Measurements from ENCODE around the gene SRGAP3.

The SRGAP3 gene

GRCh38 chr3:9020426-9020825, 229.0 kb downstream of the SRGAP3 start:
- Histone ChIP-seq H3K4me1 (ENCODE audit: control insufficient read depth, insufficient read depth, low read length) (peaks cover 21% of the 10 kb centered on the region), H3K27me3 (ENCODE audit: control insufficient read depth, insufficient read depth, low read length) (no peaks in the 10 kb centered on the region), H3K4me3 (ENCODE audit: low read length) (no peak overlapping the region), H3K9me3 (ENCODE audit: control insufficient read depth, low read length) (no peaks in the 10 kb centered on the region), H3K36me3 (ENCODE audit: control insufficient read depth, insufficient read depth, low read length) (no peaks in the 10 kb centered on the region), H3K9ac (ENCODE audit: low read length) (no peak overlapping the region)

- Histone ChIP-seq H3K9me3 (ENCODE audit: control insufficient read depth, low read length) (no peaks in the 10 kb centered on the region), H3K36me3 (ENCODE audit: control insufficient read depth, insufficient read depth, low read length) (no peaks in the 10 kb centered on the region), H3K27me3 (ENCODE audit: control insufficient read depth, insufficient read depth, low read length) (no peaks in the 10 kb centered on the region), H3K9ac (ENCODE audit: low read length) (no peak overlapping the region), H3K4me1 (ENCODE audit: control insufficient read depth, insufficient read depth, low read length) (peaks cover 21% of the 10 kb centered on the region), H3K4me3 (ENCODE audit: low read length) (no peak overlapping the region)
These were observed 230.0 kb downstream of the SRGAP3 start for GRCh38 chr3:9019259-9019961.

- Histone ChIP-seq H3K9ac (ENCODE audit: low read length) (no peak overlapping the region), H3K27me3 (ENCODE audit: control insufficient read depth, insufficient read depth, low read length) (no peaks in the 10 kb centered on the region), H3K36me3 (ENCODE audit: control insufficient read depth, insufficient read depth, low read length) (no peaks in the 10 kb centered on the region), H3K9me3 (ENCODE audit: control insufficient read depth, low read length) (no peaks in the 10 kb centered on the region), H3K4me3 (ENCODE audit: low read length) (no peak overlapping the region), H3K4me1 (ENCODE audit: control insufficient read depth, insufficient read depth, low read length) (peaks cover 13% of the 10 kb centered on the region)
These were observed 234.2 kb downstream of the SRGAP3 start for GRCh38 chr3:9015250-9015649.

GRCh38 chr3:9013782-9014563, 235.5 kb downstream of the SRGAP3 start:
- no peaks in the 10 kb centered on the region for H3K9me3 ChIP-seq (ENCODE audit: control insufficient read depth, low read length)
- H3K27me3 ChIP-seq (ENCODE audit: control insufficient read depth, insufficient read depth, low read length) = no peaks in the 10 kb centered on the region
- H3K9ac ChIP-seq (ENCODE audit: low read length) = no peak overlapping the region
- no peaks in the 10 kb centered on the region for H3K36me3 ChIP-seq (ENCODE audit: control insufficient read depth, insufficient read depth, low read length)
- H3K4me3 ChIP-seq (ENCODE audit: low read length) = no peak overlapping the region
- H3K4me1 ChIP-seq (ENCODE audit: control insufficient read depth, insufficient read depth, low read length) = peaks cover under 1% of the 10 kb centered on the region

- H3K4me1 ChIP-seq (ENCODE audit: control insufficient read depth, insufficient read depth, low read length) = no peaks in the 10 kb centered on the region
- no peak overlapping the region for H3K4me3 ChIP-seq (ENCODE audit: low read length)
- H3K9me3 ChIP-seq (ENCODE audit: control insufficient read depth, low read length) = no peaks in the 10 kb centered on the region
- no peaks in the 10 kb centered on the region for H3K27me3 ChIP-seq (ENCODE audit: control insufficient read depth, insufficient read depth, low read length)
- H3K36me3 ChIP-seq (ENCODE audit: control insufficient read depth, insufficient read depth, low read length) = no peaks in the 10 kb centered on the region
- no peak overlapping the region for H3K9ac ChIP-seq (ENCODE audit: low read length)
These were observed 236.9 kb downstream of the SRGAP3 start for GRCh38 chr3:9012521-9012920.

GRCh38 chr3:9009976-9010545, 239.4 kb downstream of the SRGAP3 start:
- H3K36me3 ChIP-seq (ENCODE audit: control insufficient read depth, insufficient read depth, low read length) = no peaks in the 10 kb centered on the region
- H3K4me3 ChIP-seq (ENCODE audit: low read length) = no peak overlapping the region
- no peaks in the 10 kb centered on the region for H3K4me1 ChIP-seq (ENCODE audit: control insufficient read depth, insufficient read depth, low read length)

GRCh38 chr3:9008550-9009255, 240.7 kb downstream of the SRGAP3 start:
- Histone ChIP-seq H3K27me3 (ENCODE audit: control insufficient read depth, insufficient read depth, low read length) (no peaks in the 10 kb centered on the region), H3K36me3 (ENCODE audit: control insufficient read depth, insufficient read depth, low read length) (no peaks in the 10 kb centered on the region), H3K9ac (ENCODE audit: low read length) (no peak overlapping the region), H3K9me3 (ENCODE audit: control insufficient read depth, low read length) (no peaks in the 10 kb centered on the region), H3K4me3 (ENCODE audit: low read length) (no peak overlapping the region), H3K4me1 (ENCODE audit: control insufficient read depth, insufficient read depth, low read length) (no peaks in the 10 kb centered on the region)

More at GRCh38 chr3:9009976-9010545, 239.4 kb downstream of the SRGAP3 start:
- Histone ChIP-seq H3K9ac (ENCODE audit: low read length) (no peak overlapping the region), H3K9me3 (ENCODE audit: control insufficient read depth, low read length) (no peaks in the 10 kb centered on the region), H3K27me3 (ENCODE audit: control insufficient read depth, insufficient read depth, low read length) (no peaks in the 10 kb centered on the region)

GRCh38 chr3:9007928-9008327, 241.5 kb downstream of the SRGAP3 start:
- no peaks in the 10 kb centered on the region for H3K9me3 ChIP-seq (ENCODE audit: control insufficient read depth, low read length)
- no peaks in the 10 kb centered on the region for H3K27me3 ChIP-seq (ENCODE audit: control insufficient read depth, insufficient read depth, low read length)
- no peak overlapping the region for H3K4me3 ChIP-seq (ENCODE audit: low read length)
- no peaks in the 10 kb centered on the region for H3K4me1 ChIP-seq (ENCODE audit: control insufficient read depth, insufficient read depth, low read length)
- no peaks in the 10 kb centered on the region for H3K36me3 ChIP-seq (ENCODE audit: control insufficient read depth, insufficient read depth, low read length)
- no peak overlapping the region for H3K9ac ChIP-seq (ENCODE audit: low read length)

GRCh38 chr3:9007213-9007612, 242.2 kb downstream of the SRGAP3 start:
- no peaks in the 10 kb centered on the region for H3K4me1 ChIP-seq (ENCODE audit: control insufficient read depth, insufficient read depth, low read length)
- H3K9me3 ChIP-seq (ENCODE audit: control insufficient read depth, low read length) = no peaks in the 10 kb centered on the region
- H3K9ac ChIP-seq (ENCODE audit: low read length) = no peak overlapping the region
- H3K27me3 ChIP-seq (ENCODE audit: control insufficient read depth, insufficient read depth, low read length) = no peaks in the 10 kb centered on the region
- no peak overlapping the region for H3K4me3 ChIP-seq (ENCODE audit: low read length)
- H3K36me3 ChIP-seq (ENCODE audit: control insufficient read depth, insufficient read depth, low read length) = no peaks in the 10 kb centered on the region

GRCh38 chr3:9000041-9000440, 249.4 kb downstream of the SRGAP3 start:
- no peaks in the 10 kb centered on the region for H3K27me3 ChIP-seq (ENCODE audit: control insufficient read depth, insufficient read depth, low read length)
- no peaks in the 10 kb centered on the region for H3K36me3 ChIP-seq (ENCODE audit: control insufficient read depth, insufficient read depth, low read length)
- no peaks in the 10 kb centered on the region for H3K9me3 ChIP-seq (ENCODE audit: control insufficient read depth, low read length)
- no peak overlapping the region for H3K9ac ChIP-seq (ENCODE audit: low read length)
- H3K4me3 ChIP-seq (ENCODE audit: low read length) = no peak overlapping the region
- no peaks in the 10 kb centered on the region for H3K4me1 ChIP-seq (ENCODE audit: control insufficient read depth, insufficient read depth, low read length)

GRCh38 chr3:8997151-8997550, 252.3 kb downstream of the SRGAP3 start:
- Histone ChIP-seq H3K4me1 (ENCODE audit: control insufficient read depth, insufficient read depth, low read length) (no peaks in the 10 kb centered on the region), H3K27me3 (ENCODE audit: control insufficient read depth, insufficient read depth, low read length) (no peaks in the 10 kb centered on the region), H3K9me3 (ENCODE audit: control insufficient read depth, low read length) (no peaks in the 10 kb centered on the region), H3K4me3 (ENCODE audit: low read length) (no peak overlapping the region), H3K9ac (ENCODE audit: low read length) (no peak overlapping the region), H3K36me3 (ENCODE audit: control insufficient read depth, insufficient read depth, low read length) (no peaks in the 10 kb centered on the region)

- no peak overlapping the region for H3K9ac ChIP-seq (ENCODE audit: low read length)
- no peak overlapping the region for H3K4me3 ChIP-seq (ENCODE audit: low read length)
- H3K4me1 ChIP-seq (ENCODE audit: control insufficient read depth, insufficient read depth, low read length) = no peaks in the 10 kb centered on the region
- no peaks in the 10 kb centered on the region for H3K9me3 ChIP-seq (ENCODE audit: control insufficient read depth, low read length)
- H3K27me3 ChIP-seq (ENCODE audit: control insufficient read depth, insufficient read depth, low read length) = no peaks in the 10 kb centered on the region
- no peaks in the 10 kb centered on the region for H3K36me3 ChIP-seq (ENCODE audit: control insufficient read depth, insufficient read depth, low read length)
These were observed 252.7 kb downstream of the SRGAP3 start for GRCh38 chr3:8996681-8997121.

Data from mucosa of stomach (tissue), 1 donor.